ENCODE results near the gene THUMPD1.

THUMPD1 gene

GRCh38 chr16:20741554-20742285 lies at the start of gene THUMPD1:
Gene THUMPD1 (minus strand): TSS chr16:20741818. CDS start chr16:20741739, 79 bp downstream.
- H3K4me1 ChIP-seq (ENCODE audit: insufficient read depth, low read length, poor library complexity, severe bottlenecking), result peaks cover 22% of the 10 kb centered on the region
- TF ChIP-seq EZH2phosphoT487 (IDR thresholded peaks at IDR 0.05; ENCODE audit: borderline replicate concordance), result no peak
- no peaks in the 10 kb centered on the region for H3K9me2 ChIP-seq (replicated peaks; ENCODE audit: low read depth, low read length)
- no peaks in the 10 kb centered on the region for H3K27me3 ChIP-seq (ENCODE audit: insufficient read depth, low read length, poor library complexity, severe bottlenecking)
- H3K4me3 ChIP-seq (ENCODE audit: low read length, poor library complexity, severe bottlenecking), result peak within 1 kb of the TSS; percentile 98
- peak within 1 kb of the TSS; percentile 87 for H3K9ac ChIP-seq (ENCODE audit: low read depth, low read length, poor library complexity, severe bottlenecking)
- H2AFZ ChIP-seq (ENCODE audit: low read length), result peak within 1 kb of the TSS; percentile 90
- peak within 1 kb of the TSS; percentile 90 for H3K4me2 ChIP-seq (ENCODE audit: low read depth, low read length, poor library complexity, severe bottlenecking)
- H4K20me1 ChIP-seq (ENCODE audit: insufficient read depth, low read length, poor library complexity, severe bottlenecking), result peaks cover 38% of the 10 kb centered on the region
- H3K36me3 ChIP-seq (ENCODE audit: insufficient read depth, low read length), result peaks cover 19% of the 10 kb centered on the region; the same call in 1 of the 2 replicates
- H3K9me3 ChIP-seq (ENCODE audit: insufficient read depth, low read depth, low read length), result peaks cover 4% of the 10 kb centered on the region; the same call in 1 of the 2 replicates
- H3K79me2 ChIP-seq (ENCODE audit: insufficient read depth, low read length), result peaks cover 42% of the 10 kb centered on the region
- no peaks in the 10 kb centered on the region for H3F3A ChIP-seq (ENCODE audit: low read depth)

- TF ChIP-seq EZH2phosphoT487 (IDR thresholded peaks at IDR 0.05; ENCODE audit: borderline replicate concordance) (no peak), CTCF (conservative IDR thresholded peaks at IDR 0.05; ENCODE audit: low read length) (no peak)
- Histone ChIP-seq H3K9me3 (ENCODE audit: insufficient read depth, low read depth, low read length) (no peaks in the 10 kb centered on the region), H2AFZ (ENCODE audit: low read length) (no peak overlapping the region), H3K9ac (ENCODE audit: low read depth, low read length, poor library complexity, severe bottlenecking) (no peak overlapping the region), H3K4me3 (ENCODE audit: low read length, poor library complexity, severe bottlenecking) (no peak overlapping the region), H3K4me2 (ENCODE audit: low read depth, low read length, poor library complexity, severe bottlenecking) (no peak overlapping the region), H3K9me2 (replicated peaks; ENCODE audit: low read depth, low read length) (no peaks in the 10 kb centered on the region), H3K4me1 (ENCODE audit: insufficient read depth, low read length, poor library complexity, severe bottlenecking) (no peaks in the 10 kb centered on the region), H3K27me3 (ENCODE audit: insufficient read depth, low read length, poor library complexity, severe bottlenecking) (no peaks in the 10 kb centered on the region), H3K36me3 (ENCODE audit: insufficient read depth, low read length) (no peaks in the 10 kb centered on the region), H3K79me2 (ENCODE audit: insufficient read depth, low read length) (no peaks in the 10 kb centered on the region), H3F3A (ENCODE audit: low read depth) (no peaks in the 10 kb centered on the region), H4K20me1 (ENCODE audit: insufficient read depth, low read length, poor library complexity, severe bottlenecking) (no peaks in the 10 kb centered on the region)
Measured at GRCh38 chr16:20789130-20789529, 47.5 kb upstream of the THUMPD1 start.

GRCh38 chr16:20784204-20784603 lies 42.6 kb upstream of the THUMPD1 start:
- Histone ChIP-seq H3K4me2 (ENCODE audit: low read depth, low read length, poor library complexity, severe bottlenecking) (no peak overlapping the region), H3K9me3 (ENCODE audit: insufficient read depth, low read depth, low read length) (no peaks in the 10 kb centered on the region), H3K9me2 (replicated peaks; ENCODE audit: low read depth, low read length) (no peaks in the 10 kb centered on the region), H4K20me1 (ENCODE audit: insufficient read depth, low read length, poor library complexity, severe bottlenecking) (no peaks in the 10 kb centered on the region), H3K9ac (ENCODE audit: low read depth, low read length, poor library complexity, severe bottlenecking) (no peak overlapping the region), H3K36me3 (ENCODE audit: insufficient read depth, low read length) (no peaks in the 10 kb centered on the region), H3F3A (ENCODE audit: low read depth) (no peaks in the 10 kb centered on the region), H3K4me1 (ENCODE audit: insufficient read depth, low read length, poor library complexity, severe bottlenecking) (no peaks in the 10 kb centered on the region), H3K27me3 (ENCODE audit: insufficient read depth, low read length, poor library complexity, severe bottlenecking) (no peaks in the 10 kb centered on the region), H3K4me3 (ENCODE audit: low read length, poor library complexity, severe bottlenecking) (no peak overlapping the region), H2AFZ (ENCODE audit: low read length) (no peak overlapping the region), H3K79me2 (ENCODE audit: insufficient read depth, low read length) (no peaks in the 10 kb centered on the region)
- TF ChIP-seq EZH2phosphoT487 (IDR thresholded peaks at IDR 0.05; ENCODE audit: borderline replicate concordance), result no peak
- TF ChIP-seq CTCF (conservative IDR thresholded peaks at IDR 0.05; ENCODE audit: low read length), result no peak

- H3K4me3 ChIP-seq (ENCODE audit: low read length, poor library complexity, severe bottlenecking), result no peak overlapping the region
- H3K4me2 ChIP-seq (ENCODE audit: low read depth, low read length, poor library complexity, severe bottlenecking), result no peak overlapping the region
- H3K79me2 ChIP-seq (ENCODE audit: insufficient read depth, low read length), result no peaks in the 10 kb centered on the region
- no peaks in the 10 kb centered on the region for H3K4me1 ChIP-seq (ENCODE audit: insufficient read depth, low read length, poor library complexity, severe bottlenecking)
- no peak overlapping the region for H3K9ac ChIP-seq (ENCODE audit: low read depth, low read length, poor library complexity, severe bottlenecking)
- H4K20me1 ChIP-seq (ENCODE audit: insufficient read depth, low read length, poor library complexity, severe bottlenecking), result no peaks in the 10 kb centered on the region
- TF ChIP-seq EZH2phosphoT487 (IDR thresholded peaks at IDR 0.05; ENCODE audit: borderline replicate concordance), result no peak
- no peak for TF ChIP-seq CTCF (conservative IDR thresholded peaks at IDR 0.05; ENCODE audit: low read length)
- H3K9me3 ChIP-seq (ENCODE audit: insufficient read depth, low read depth, low read length), result no peaks in the 10 kb centered on the region
- H3K9me2 ChIP-seq (replicated peaks; ENCODE audit: low read depth, low read length), result no peaks in the 10 kb centered on the region
- no peak overlapping the region for H2AFZ ChIP-seq (ENCODE audit: low read length)
- no peaks in the 10 kb centered on the region for H3K27me3 ChIP-seq (ENCODE audit: insufficient read depth, low read length, poor library complexity, severe bottlenecking)
- H3F3A ChIP-seq (ENCODE audit: low read depth), result no peaks in the 10 kb centered on the region
- H3K36me3 ChIP-seq (ENCODE audit: insufficient read depth, low read length), result no peaks in the 10 kb centered on the region
Measured at GRCh38 chr16:20782470-20782869, 40.9 kb upstream of the THUMPD1 start.
